ENCODE measurements around the gene RPL10A. TPM values are rescaled to one million over a fixed set of nuclear protein-coding genes. Genes with fewer than 3 reads are reported as not detected.
"Not testable (repeated sequence)": the region's sequence is repeated elsewhere in the genome, so short reads cannot be mapped to it uniquely, and the experiment has no call there.

RPL10A gene
- total RNA-seq, 1 donor from 2014 or later: 1,618 TPM

- H3K4me3 ChIP-seq (ENCODE audit: low read depth, low read length): no peak overlapping the region
- no peak for DNase-seq (ENCODE audit: low read depth)
- no peak for TF ChIP-seq CTCF (conservative IDR thresholded peaks at IDR 0.05; ENCODE audit: low read depth, low read length)
These were observed 40.3 kb upstream of the RPL10A start for GRCh38 chr6:35427851-35428321.

- H3K4me3 ChIP-seq (ENCODE audit: low read depth, low read length): no peak overlapping the region
- DNase-seq (ENCODE audit: low read depth): no peak
- no peak for TF ChIP-seq CTCF (conservative IDR thresholded peaks at IDR 0.05; ENCODE audit: low read depth, low read length)
These were observed 39.6 kb upstream of the RPL10A start for GRCh38 chr6:35428421-35429149.

GRCh38 chr6:35429463-35429862, 38.7 kb upstream of the RPL10A start:
- no peak for TF ChIP-seq CTCF (conservative IDR thresholded peaks at IDR 0.05; ENCODE audit: low read depth, low read length)
- no peak for DNase-seq (ENCODE audit: low read depth)
- no peak overlapping the region for H3K4me3 ChIP-seq (ENCODE audit: low read depth, low read length)

GRCh38 chr6:35432291-35432690, 35.9 kb upstream of the RPL10A start:
- no peak overlapping the region for H3K4me3 ChIP-seq (ENCODE audit: low read depth, low read length)
- DNase-seq (ENCODE audit: low read depth): no peak
- no peak for TF ChIP-seq CTCF (conservative IDR thresholded peaks at IDR 0.05; ENCODE audit: low read depth, low read length)

GRCh38 chr6:35432702-35433101, 35.5 kb upstream of the RPL10A start:
- DNase-seq (ENCODE audit: low read depth): not testable (repeated sequence)

GRCh38 chr6:35435074-35435837, 32.9 kb upstream of the RPL10A start:
- no peak for DNase-seq (ENCODE audit: low read depth)
- H3K4me3 ChIP-seq (ENCODE audit: low read depth, low read length): no peak overlapping the region
- TF ChIP-seq CTCF (conservative IDR thresholded peaks at IDR 0.05; ENCODE audit: low read depth, low read length): no peak

More at GRCh38 chr6:35432702-35433101, 35.5 kb upstream of the RPL10A start:
- H3K4me3 ChIP-seq (ENCODE audit: low read depth, low read length): not testable (repeated sequence)

- TF ChIP-seq CTCF (conservative IDR thresholded peaks at IDR 0.05; ENCODE audit: low read depth, low read length): no peak
- DNase-seq (ENCODE audit: low read depth): no peak
- H3K4me3 ChIP-seq (ENCODE audit: low read depth, low read length): no peak overlapping the region
These were observed 31.9 kb upstream of the RPL10A start for GRCh38 chr6:35436071-35436857.

- H3K4me3 ChIP-seq (ENCODE audit: low read depth, low read length); DNase-seq (ENCODE audit: low read depth): not testable (repeated sequence)
These were observed 29.7 kb upstream of the RPL10A start for GRCh38 chr6:35438378-35439065.

Data from epithelial cell of proximal tubule (primary cell).